GM23248 (cell line): ENCODE results near the gene TSPAN14.

Experiments used
- EZH2 ChIP-seq: fragments of 200-600 bp; sonication (generic); IDR thresholded peaks from 2 replicates; pipeline ENCODE4 v1.6.1; 2018; ENCODE audit warnings: antibody characterized with exemption, mild to moderate bottlenecking; ENCODE audit not compliant: insufficient read depth, poor library complexity, severe bottlenecking
- EZH2phosphoT487 ChIP-seq: fragments of 200-600 bp; sonication (generic); IDR thresholded peaks from 2 replicates; pipeline ENCODE4 v1.6.1; 2018; ENCODE audit warnings: antibody characterized with exemption, moderate library complexity, mild to moderate bottlenecking, low read depth; ENCODE audit not compliant: insufficient read depth

- TF ChIP-seq EZH2phosphoT487 (no peak), EZH2 (no peak)
Observed at GRCh38 chr10:80536361-80536835, 82.3 kb downstream of the TSPAN14 start.
